ENCODE measurements around the gene OPA3.

DNA sequence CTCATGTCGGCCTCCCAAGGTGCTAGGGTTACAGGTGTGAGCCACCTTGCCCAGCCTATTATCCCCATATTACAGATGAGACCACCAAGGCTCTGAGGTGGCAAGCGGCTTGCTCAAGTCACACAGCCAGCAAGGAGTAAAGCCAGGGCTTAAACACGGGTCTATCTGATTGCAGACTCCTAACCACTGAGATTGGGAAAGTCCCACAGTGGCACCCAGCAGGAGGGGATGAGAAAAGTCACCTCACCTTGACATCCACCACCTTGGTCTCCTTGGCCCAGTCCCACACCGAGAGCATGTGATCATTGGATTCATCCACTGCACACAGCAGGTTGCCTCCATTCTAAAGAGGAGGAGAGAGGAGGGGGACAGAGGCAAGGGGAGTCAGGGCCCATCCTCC, 45.1 kb upstream of the OPA3 start:
- TF ChIP-seq CTCF (IDR thresholded peaks at IDR 0.05) (no peak), POLR2A (IDR thresholded peaks at IDR 0.05) (no peak), EP300 (IDR thresholded peaks at IDR 0.05) (no peak)

Measured in ovary (tissue), 3 donors.